Upper lobe of left lung (tissue), 6 donors: ENCODE results near the gene CLK1. TPM values are rescaled to one million over a fixed set of nuclear protein-coding genes. Genes with fewer than 3 reads are reported as not detected.

Source experiments
- ATAC-seq, 2 donors: fragments of 200-7000 bp; cut with Tn5 transposase; one replicate each; pipeline ENCODE4 v1.9.1; 2022; ENCODE audit warnings: mild to moderate bottlenecking in 2 of 2, moderate library complexity in 2 of 2; ENCODE audit not compliant: low FRiP score in 2 of 2
- DNase-seq, 2 donors: peaks; one replicate each; pipeline ENCODE4 v3.0.0-alpha.2; 2019 to 2020
- H3K27ac ChIP-seq, 4 donors: fragments of 200-600 bp; sonication (generic); one replicate each; pipeline ENCODE4 v1.5.1; 2016 to 2019
- H3K27me3 ChIP-seq, 4 donors: fragments of 200-600 bp; sonication (generic); one replicate each; pipeline ENCODE4 v1.5.1; 2017 to 2019
- H3K36me3 ChIP-seq, 4 donors: fragments of 200-600 bp; sonication (generic); one replicate each; pipeline ENCODE4 v1.5.1; 2016 to 2019
- H3K4me1 ChIP-seq, 4 donors: fragments of 200-600 bp; sonication (generic); one replicate each; pipeline ENCODE4 v1.5.1; 2018 to 2019
- H3K4me3 ChIP-seq, 4 donors: fragments of 200-600 bp; sonication (generic); one replicate each; pipeline ENCODE4 v1.5.1; 2017 to 2019; ENCODE audit warnings: mild to moderate bottlenecking in 2 of 4, moderate library complexity in 1 of 4
- H3K9me3 ChIP-seq, 4 donors: fragments of 200-600 bp; sonication (generic); one replicate each; pipeline ENCODE4 v1.5.1; 2018 to 2019
- EP300 ChIP-seq, 4 donors: sonication (generic); formaldehyde crosslinking; IDR thresholded peaks; one replicate each; pipeline ENCODE4 v1.5.1; 2017; ENCODE audit warnings: antibody characterized with exemption in 4 of 4, control low read depth in 2 of 4
- POLR2A ChIP-seq, 4 donors: fragments of 450-650 bp; IDR thresholded peaks; one replicate each; pipeline ENCODE4 v1.5.1; 2016 to 2017; ENCODE audit warnings: antibody characterized with exemption in 4 of 4, mild to moderate bottlenecking in 2 of 4
- POLR2AphosphoS5 ChIP-seq, 2 donors: sonication (generic); formaldehyde crosslinking; IDR thresholded peaks; one replicate each; pipeline ENCODE4 v1.5.1; 2017; ENCODE audit warnings: antibody characterized with exemption in 2 of 2
- WGBS, 2 donors: methylation state at CpG; one replicate each; pipeline ENCODE4 v1.1.5; 2017 to 2018; 5-methylcytosine and 5-hydroxymethylcytosine counted together
- total RNA-seq, 6 donors: library from RNA; depleted of rRNA in 4 of 6; stranded (reverse); fragments of >200 nt in 4 of 6; gene quantifications; one replicate each; pipeline versions ENCODE4 v1.1.0 to v1.2.1, GENCODE V29; 2016 to 2021
- TF ChIP-seq, protein P1 (sequence below), 6 experiments: fragments of 450-650 bp in 4 of 6; fragments of 200-600 bp in 2 of 6; sonication (generic) in 2 of 6; IDR thresholded peaks; one replicate each; pipeline ENCODE4 v1.5.1; 2016 to 2019; ENCODE audit warnings: antibody characterized with exemption in 6 of 6
- donor health status: DM: no; HTN: no; CAD: no; lungs with moderate emphysema.
- donor health status: DM: no; HTN: yes; CAD: no; lungs with severe emphysema.

The CLK1 gene
- total RNA-seq, 6 donors from 2014 or later = 89.2 to 383 (median 95.9) TPM

DNA sequence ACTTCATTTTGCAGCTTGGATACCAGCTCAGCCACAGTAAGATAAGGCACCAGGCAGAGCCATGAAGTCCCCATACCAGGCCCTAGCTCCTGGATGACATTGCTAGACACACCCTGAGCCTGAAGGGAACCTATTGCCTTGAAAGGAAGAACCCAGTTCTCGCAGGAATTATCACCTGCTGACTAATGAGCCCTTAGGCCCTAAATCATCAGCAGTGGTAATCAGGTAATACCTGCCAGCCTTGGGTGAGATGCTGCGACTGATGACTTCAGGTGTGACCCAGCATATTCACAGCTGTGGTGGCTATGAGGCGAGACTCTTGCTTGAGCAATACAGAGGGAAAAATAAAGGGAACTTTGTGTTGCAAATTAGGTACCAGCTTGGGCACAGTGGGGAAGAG lies 24.9 kb downstream of the CLK1 start:
- no peak for ATAC-seq
- H3K4me1 ChIP-seq = no peaks in the 10 kb centered on the region
- H3K4me3 ChIP-seq = no peak overlapping the region
- DNase-seq = no peak
- H3K27me3 ChIP-seq = no peaks in the 10 kb centered on the region
- 85 to 88% methylated on average over 3 of the region's 3 CpGs for WGBS, 2 donors
- H3K36me3 ChIP-seq = no peaks in the 10 kb centered on the region
- no peak overlapping the region for H3K27ac ChIP-seq
- TF ChIP-seq EP300 (IDR thresholded peaks at IDR 0.05) (no peak), POLR2AphosphoS5 (IDR thresholded peaks at IDR 0.05) (no peak), POLR2A (IDR thresholded peaks at IDR 0.05) (no peak)
- TF ChIP-seq, protein P1, sequence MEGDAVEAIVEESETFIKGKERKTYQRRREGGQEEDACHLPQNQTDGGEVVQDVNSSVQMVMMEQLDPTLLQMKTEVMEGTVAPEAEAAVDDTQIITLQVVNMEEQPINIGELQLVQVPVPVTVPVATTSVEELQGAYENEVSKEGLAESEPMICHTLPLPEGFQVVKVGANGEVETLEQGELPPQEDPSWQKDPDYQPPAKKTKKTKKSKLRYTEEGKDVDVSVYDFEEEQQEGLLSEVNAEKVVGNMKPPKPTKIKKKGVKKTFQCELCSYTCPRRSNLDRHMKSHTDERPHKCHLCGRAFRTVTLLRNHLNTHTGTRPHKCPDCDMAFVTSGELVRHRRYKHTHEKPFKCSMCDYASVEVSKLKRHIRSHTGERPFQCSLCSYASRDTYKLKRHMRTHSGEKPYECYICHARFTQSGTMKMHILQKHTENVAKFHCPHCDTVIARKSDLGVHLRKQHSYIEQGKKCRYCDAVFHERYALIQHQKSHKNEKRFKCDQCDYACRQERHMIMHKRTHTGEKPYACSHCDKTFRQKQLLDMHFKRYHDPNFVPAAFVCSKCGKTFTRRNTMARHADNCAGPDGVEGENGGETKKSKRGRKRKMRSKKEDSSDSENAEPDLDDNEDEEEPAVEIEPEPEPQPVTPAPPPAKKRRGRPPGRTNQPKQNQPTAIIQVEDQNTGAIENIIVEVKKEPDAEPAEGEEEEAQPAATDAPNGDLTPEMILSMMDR (IDR thresholded peaks at IDR 0.05) = no peak
- H3K9me3 ChIP-seq = peaks cover 0 to 14% (median 6%) of the 10 kb centered on the region in 4 donors

DNA sequence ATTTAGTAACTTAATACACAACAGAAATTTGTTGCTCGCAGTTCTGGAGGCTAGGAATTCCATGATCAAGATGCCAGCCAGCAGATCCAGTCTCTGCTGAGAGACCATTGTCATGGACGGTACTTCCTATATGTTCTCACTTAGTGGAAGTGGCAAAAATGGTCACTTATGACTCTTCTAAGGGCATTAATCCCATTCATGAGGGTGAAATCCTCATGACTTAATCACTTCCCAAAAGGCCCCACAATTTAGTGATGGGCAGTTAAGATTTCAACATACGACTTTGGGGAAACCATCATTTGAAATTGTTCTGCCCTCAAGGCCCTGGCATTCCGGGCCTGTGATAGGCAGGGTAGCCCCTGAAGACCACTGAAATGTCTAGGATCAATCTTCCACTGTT lies 29.8 kb downstream of the CLK1 start:
- ATAC-seq = no peak
- TF ChIP-seq EP300 (IDR thresholded peaks at IDR 0.05) (no peak), POLR2A (IDR thresholded peaks at IDR 0.05) (no peak), POLR2AphosphoS5 (IDR thresholded peaks at IDR 0.05) (no peak)
- WGBS, 2 donors = 84 to 89% methylated on average over 4 of the region's 4 CpGs

DNA sequence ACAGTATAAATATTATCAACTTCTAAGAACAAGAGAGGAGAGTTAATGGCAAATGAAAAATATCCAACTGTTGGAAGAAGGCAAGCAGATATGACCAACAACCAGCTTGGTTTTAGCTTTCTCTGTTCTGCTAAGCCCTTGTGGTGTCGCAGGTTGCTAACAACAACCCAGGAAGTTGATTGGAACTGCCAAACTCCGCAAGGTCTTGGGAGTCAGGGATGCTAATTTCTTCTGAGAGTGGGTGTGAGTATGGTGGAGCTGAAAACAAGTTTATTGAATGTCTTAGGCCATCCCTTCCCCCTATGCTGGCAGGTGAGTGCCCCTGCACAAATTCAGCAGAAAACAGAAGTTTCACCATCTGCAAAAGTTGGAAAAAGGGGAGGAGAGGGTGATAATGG lies 35.2 kb downstream of the CLK1 start:
- no peak overlapping the region for H3K4me3 ChIP-seq
- H3K27ac ChIP-seq = no peak overlapping the region
- peaks cover 0 to 3% (median 1%) of the 10 kb centered on the region in 4 donors for H3K36me3 ChIP-seq
- no peak for TF ChIP-seq POLR2AphosphoS5 (IDR thresholded peaks at IDR 0.05)
- TF ChIP-seq POLR2A (IDR thresholded peaks at IDR 0.05) = no peak
- TF ChIP-seq, protein P1 (IDR thresholded peaks at IDR 0.05) = no peak
- no peak for TF ChIP-seq EP300 (IDR thresholded peaks at IDR 0.05)
- 91 to 94% methylated on average over 2 of the region's 2 CpGs for WGBS, 2 donors
- DNase-seq (no peak), ATAC-seq (no peak)
- no peaks in the 10 kb centered on the region for H3K4me1 ChIP-seq
- no peaks in the 10 kb centered on the region for H3K9me3 ChIP-seq
- no peaks in the 10 kb centered on the region for H3K27me3 ChIP-seq

More for the DNA sequence above, 29.8 kb downstream of the CLK1 start:
- H3K4me1 ChIP-seq = no peaks in the 10 kb centered on the region
- no peaks in the 10 kb centered on the region for H3K36me3 ChIP-seq
- peaks cover 0 to 14% (median 6%) of the 10 kb centered on the region in 4 donors for H3K9me3 ChIP-seq
- H3K4me3 ChIP-seq = no peak overlapping the region
- no peaks in the 10 kb centered on the region for H3K27me3 ChIP-seq
- DNase-seq = no peak
- no peak overlapping the region for H3K27ac ChIP-seq

DNA sequence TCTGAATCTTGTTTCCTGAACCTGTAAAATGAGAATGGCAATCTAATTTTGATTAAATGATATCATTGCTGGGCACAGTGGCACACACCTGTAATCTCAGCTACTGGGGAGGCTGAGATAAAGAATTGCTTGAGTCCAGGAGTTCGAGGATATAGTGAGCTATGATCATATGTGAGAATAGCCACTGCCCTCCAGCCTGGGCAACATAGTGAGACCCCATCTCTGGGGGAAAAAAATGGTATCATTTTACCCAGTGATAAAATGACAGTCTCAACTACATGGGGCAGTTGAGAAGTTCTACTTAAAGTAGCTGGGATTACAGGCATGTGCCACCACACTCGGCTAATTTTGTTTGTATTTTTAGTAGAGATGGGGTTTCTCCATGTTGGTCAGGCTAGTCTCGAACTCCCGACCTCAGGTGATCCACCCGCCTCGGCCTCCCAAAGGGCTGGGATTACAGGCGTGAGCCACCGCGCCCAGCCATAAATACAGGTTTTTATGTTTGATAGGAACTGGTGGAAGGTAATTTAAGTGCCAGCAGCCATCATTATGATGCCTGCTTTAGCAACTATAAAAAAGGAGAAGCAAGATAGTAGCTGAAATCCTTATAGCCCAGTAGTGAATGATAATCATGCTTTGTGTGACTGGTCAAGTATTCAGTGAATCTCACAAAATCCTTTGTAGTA lies 35.7 kb downstream of the CLK1 start:
- Histone ChIP-seq H3K27me3 (no peaks in the 10 kb centered on the region), H3K9me3 (no peaks in the 10 kb centered on the region), H3K36me3 (peaks cover 0 to 7% (median 2%) of the 10 kb centered on the region in 4 donors), H3K4me1 (no peaks in the 10 kb centered on the region), H3K4me3 (no peak overlapping the region), H3K27ac (no peak overlapping the region)
- no peak for ATAC-seq
- TF ChIP-seq POLR2A (IDR thresholded peaks at IDR 0.05) (no peak), POLR2AphosphoS5 (IDR thresholded peaks at IDR 0.05) (no peak), EP300 (IDR thresholded peaks at IDR 0.05) (no peak)
- TF ChIP-seq, protein P1 (IDR thresholded peaks at IDR 0.05) = no peak
- WGBS, 2 donors = 94 to 97% methylated on average over 9 of the region's 9 CpGs
- DNase-seq = no peak

DNA sequence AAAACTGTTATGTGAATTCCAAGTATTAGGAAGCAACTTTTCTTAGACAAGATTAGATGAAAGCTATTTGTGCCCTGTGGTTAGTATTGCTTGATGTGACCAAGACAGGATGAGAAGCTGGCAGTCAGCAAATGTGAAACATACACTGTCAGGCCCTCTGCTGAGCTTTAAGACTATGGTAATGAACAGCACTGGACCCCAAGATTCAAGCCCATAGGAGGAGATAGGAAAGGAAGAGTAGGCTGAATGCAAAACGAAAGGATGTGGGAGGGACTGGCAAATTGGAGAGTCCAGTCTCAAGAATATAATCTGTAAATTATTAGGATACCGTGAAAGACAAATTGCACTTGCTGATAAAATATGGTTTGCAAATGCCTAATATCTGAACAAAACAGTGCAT lies 36.4 kb downstream of the CLK1 start:
- peaks cover 0 to 7% (median 2%) of the 10 kb centered on the region in 4 donors for H3K36me3 ChIP-seq
- ATAC-seq (no peak), DNase-seq (no peak)
- TF ChIP-seq EP300 (IDR thresholded peaks at IDR 0.05) (no peak), POLR2A (IDR thresholded peaks at IDR 0.05) (no peak), POLR2AphosphoS5 (IDR thresholded peaks at IDR 0.05) (no peak)
- TF ChIP-seq, protein P1 (IDR thresholded peaks at IDR 0.05) = no peak
- H3K9me3 ChIP-seq = no peaks in the 10 kb centered on the region
- H3K27ac ChIP-seq = no peak overlapping the region
- H3K4me1 ChIP-seq = no peaks in the 10 kb centered on the region
- no peak overlapping the region for H3K4me3 ChIP-seq
- H3K27me3 ChIP-seq = no peaks in the 10 kb centered on the region
- WGBS, 2 donors = 88 to 92% methylated on average over 2 of the region's 2 CpGs
